Panc1 (cell line): ENCODE data around the gene DHPS.

Experiments
- POLR2AphosphoS5 ChIP-seq: IDR thresholded peaks from 2 replicates; pipeline ENCODE4 v1.6.1; 2012; ENCODE audit warnings: mild to moderate bottlenecking, low read depth, low read length, moderate library complexity
- SIN3A ChIP-seq: IDR thresholded peaks from 2 replicates; pipeline ENCODE4 v1.6.1; 2012; ENCODE audit warnings: low read depth, mild to moderate bottlenecking, low read length, moderate library complexity, borderline replicate concordance; ENCODE audit not compliant: insufficient read depth
- TF ChIP-seq, protein P1 (sequence below): fragments of 450-650 bp; IDR thresholded peaks from 2 replicates; pipeline ENCODE4 v1.5.1; 2017; ENCODE audit warnings: mild to moderate bottlenecking

DNA sequence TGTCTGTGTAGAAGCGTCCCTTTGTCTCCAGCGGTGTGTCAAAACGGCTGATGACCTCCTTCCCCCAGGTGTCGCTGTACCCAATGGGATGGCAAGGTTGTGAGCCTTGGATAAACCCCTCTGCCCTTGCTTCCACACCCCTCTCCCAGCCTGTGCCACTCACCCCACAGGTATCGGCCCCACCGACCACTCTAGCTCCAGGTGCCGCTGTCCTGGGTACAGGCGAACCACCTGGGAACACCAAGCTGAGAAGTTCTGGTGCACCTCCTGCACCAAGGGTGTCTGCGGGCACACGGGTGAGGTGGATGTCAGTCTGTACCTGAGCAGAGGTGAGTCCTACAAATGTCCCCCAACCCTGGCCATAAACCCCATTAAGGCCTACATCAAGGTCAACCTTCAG lies 31.7 kb downstream of the DHPS start:
- TF ChIP-seq, protein P1, sequence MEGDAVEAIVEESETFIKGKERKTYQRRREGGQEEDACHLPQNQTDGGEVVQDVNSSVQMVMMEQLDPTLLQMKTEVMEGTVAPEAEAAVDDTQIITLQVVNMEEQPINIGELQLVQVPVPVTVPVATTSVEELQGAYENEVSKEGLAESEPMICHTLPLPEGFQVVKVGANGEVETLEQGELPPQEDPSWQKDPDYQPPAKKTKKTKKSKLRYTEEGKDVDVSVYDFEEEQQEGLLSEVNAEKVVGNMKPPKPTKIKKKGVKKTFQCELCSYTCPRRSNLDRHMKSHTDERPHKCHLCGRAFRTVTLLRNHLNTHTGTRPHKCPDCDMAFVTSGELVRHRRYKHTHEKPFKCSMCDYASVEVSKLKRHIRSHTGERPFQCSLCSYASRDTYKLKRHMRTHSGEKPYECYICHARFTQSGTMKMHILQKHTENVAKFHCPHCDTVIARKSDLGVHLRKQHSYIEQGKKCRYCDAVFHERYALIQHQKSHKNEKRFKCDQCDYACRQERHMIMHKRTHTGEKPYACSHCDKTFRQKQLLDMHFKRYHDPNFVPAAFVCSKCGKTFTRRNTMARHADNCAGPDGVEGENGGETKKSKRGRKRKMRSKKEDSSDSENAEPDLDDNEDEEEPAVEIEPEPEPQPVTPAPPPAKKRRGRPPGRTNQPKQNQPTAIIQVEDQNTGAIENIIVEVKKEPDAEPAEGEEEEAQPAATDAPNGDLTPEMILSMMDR, result no peak
- no peak for TF ChIP-seq SIN3A
- no peak for TF ChIP-seq POLR2AphosphoS5
